G401.6 (cell line): Measurements from ENCODE around the gene ZNF750.

ENCODE experiments used
- FAIRE-seq: peaks from 2 replicates; lab custom pipeline; 2012; peaks lifted over from hg19 to GRCh38; lab: Jason Lieb, UNC

The ZNF750 gene

DNA sequence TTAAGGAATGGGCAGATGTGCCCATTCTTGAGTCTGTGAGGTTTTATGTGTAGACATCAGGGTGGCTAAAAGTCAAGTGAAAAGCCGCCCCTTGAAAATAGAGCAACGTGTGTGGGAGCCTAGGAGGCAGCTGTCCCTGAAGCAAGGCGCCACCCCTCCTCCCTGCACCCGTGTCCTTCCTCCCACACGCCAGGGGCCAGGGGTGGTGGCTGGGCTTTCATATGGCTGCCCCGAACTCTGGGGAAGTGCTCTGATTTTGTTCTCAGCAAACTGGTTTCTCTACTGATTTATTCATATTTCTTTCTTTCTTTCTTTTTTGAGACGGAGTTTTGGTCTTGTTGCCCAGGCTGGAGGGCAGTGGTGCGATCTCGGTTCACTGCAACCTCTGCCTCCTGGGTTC lies 4.7 kb downstream of the ZNF750 start:
- FAIRE-seq = no peak

DNA sequence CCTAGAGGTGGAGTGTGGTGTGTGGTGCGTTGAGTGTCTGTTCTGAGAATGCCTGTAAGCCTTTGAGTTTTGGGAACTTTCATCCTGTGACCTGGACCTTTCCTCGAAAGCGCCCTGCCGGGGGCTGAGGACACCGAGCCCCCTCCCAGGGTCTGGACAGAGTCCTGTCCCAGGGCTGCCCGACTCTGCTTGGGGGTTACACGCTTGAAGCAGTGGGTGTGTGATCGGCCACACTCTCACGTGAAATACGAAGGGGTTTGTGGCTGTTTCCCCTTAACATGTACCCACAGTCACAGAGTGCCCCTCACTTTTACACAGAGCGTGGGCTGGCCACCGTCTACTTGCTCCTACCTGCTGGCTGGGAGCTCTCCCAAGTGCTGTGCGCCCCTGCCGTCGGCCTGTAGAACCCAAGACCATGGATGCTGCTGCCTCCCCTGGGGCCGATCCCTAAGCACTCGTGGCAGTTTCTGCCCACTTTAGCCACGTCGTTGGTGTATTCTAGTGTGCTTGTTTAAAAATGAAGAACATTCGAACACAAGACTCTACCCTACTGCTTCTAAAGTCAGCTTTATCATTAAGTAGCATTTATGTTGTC lies 6.8 kb downstream of the ZNF750 start:
- FAIRE-seq = no peak

DNA sequence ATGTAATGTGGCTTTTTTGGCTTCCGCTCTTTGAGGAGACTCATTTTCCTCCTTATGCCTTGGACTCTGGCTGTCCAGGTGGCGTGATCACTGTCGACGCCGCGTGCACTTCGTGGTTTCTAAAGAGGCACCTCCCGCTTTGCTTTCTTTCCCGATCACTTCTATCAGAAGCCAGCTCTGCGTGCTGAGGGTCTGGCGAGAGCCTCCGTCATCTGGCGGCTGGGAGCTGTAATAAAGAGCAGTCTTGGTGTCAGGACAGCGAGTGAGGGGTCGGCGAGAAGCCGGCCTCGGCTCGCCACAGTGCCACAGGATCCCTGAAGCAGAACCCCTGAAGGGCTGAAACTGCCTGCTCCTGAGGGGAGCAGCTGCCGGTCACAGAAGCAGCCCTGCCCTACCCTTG lies 7.4 kb downstream of the ZNF750 start:
- no peak for FAIRE-seq

- FAIRE-seq = no peak
These were observed 8.0 kb downstream of the ZNF750 start for GRCh38 chr17:82831818-82832200.

DNA sequence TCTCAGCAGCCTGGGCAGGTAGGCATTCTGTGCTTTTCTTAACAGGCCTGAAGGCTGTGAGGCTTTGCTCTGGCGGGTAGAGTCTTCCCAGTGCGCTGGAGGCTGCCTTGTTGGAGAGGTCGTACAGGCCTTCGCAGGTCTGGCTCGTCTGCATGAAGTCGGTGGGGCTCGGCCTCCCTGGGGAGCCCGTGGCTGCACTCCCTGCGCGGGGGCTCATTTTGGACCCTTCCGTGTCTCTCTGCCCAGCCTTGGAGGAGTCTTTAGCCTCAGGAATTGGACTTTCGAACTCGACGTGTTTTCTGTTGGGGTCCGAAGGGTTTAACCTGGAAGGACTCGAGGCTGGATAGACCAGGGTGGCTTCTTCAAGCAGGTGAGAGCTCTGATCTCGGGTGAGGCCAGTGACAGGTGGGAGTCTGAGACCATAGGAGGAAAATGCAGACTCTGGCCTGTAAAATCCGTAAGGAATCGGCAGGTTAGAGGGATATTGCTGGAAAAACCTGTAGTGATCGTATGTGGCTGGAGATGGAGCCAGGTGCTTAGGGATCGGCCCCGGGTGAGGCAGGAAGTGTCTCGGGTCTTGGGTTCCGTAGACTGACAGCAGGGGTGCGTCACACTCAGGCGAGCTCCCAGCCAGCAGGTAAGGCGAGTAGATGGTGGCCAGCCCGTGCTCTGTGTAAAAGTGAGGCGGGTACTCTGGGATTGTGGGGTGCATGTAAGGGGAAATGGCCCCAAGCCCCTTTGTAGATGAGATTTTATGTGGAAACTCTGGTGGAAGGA lies 8.6 kb downstream of the ZNF750 start:
- FAIRE-seq = no peak

DNA sequence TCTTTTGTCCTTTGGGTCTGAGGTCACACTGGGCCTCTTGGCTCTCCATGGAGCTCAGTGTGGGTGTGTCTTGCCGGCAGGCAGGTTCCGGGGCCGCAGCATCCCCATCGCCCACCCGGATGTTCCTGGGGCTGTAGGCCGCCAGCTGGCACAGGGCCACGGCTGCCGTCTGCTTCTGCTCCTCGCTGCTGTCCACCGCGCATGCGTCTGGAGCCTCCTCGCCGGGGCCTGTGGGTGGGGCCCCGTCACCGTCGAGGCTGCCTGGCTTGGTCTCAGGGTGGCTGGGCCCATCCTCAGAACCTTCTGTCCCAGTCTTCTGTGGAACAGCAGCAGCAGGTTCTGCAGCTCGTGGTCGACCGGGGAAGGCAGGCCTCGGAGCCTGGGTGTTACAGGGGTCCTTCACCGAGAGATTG lies 9.6 kb downstream of the ZNF750 start:
- no peak for FAIRE-seq

DNA sequence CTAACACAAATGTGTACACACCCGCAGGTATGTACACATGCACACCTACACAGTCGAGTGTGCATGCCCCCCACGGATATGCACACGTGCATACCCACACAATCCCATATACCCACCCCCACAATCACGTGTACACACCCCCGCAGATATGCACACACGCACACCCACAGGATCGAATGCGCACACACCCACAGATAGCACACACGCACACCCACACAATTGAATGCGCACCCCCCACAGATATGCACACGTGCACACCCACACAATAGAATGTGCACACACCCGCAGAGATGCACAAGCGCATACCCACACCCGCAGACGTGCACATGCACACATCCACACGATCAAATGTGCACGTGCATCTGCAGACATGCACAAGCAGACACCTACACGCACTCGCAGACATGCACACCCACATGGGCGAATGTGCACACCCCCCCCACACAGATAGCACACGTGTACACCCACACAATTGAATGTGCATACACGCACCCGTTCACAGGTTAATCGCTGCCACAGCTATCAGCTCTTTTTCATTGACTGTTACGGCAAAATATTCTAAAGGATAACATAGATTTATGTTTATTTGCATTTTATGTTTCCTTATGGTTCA lies 10.8 kb downstream of the ZNF750 start:
- FAIRE-seq = no peak

DNA sequence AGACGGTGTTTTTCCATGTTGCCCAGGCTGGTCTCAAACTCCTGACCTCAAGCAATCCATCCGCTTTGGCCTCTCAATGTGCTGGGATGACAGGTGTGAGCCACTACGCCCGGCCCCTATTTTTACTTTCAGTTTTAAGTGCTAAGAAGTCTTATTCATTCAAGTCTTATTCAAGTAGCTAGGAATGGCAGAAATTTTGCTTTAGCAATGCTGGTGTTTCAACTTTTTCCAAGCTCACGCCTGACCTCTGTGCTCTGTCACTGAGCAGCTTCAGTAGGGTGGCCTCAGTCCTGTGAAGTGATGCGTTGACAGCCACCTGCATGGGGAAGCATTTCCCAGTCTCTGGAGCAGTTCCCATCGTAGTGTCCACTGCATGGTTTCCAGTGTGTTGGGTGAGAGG lies 12.9 kb downstream of the ZNF750 start:
- FAIRE-seq = no peak

DNA sequence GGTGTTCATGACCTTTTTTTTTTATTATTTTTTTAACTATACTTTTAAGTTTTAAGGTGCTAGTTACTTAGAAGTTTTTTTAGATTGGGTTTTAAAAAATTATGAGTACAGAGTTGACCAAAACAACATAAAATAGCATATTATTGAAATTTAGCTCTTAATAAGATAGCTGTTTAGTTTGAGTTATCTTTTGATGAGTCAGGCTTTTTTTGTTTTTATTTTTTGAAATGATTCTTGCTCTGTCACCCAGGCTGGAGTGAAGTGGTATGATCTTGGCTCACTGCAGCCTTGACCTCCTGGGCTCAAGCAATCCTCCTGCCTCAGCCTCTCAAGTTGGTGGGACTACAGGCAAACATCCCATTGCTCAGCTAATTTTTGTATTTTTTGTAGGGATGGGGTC lies 13.6 kb downstream of the ZNF750 start:
- FAIRE-seq = no peak

- FAIRE-seq = no peak
These were observed 14.2 kb downstream of the ZNF750 start for GRCh38 chr17:82825540-82826124.

GRCh38 chr17:82823004-82823403 lies 16.8 kb downstream of the ZNF750 start:
- FAIRE-seq = no peak

DNA sequence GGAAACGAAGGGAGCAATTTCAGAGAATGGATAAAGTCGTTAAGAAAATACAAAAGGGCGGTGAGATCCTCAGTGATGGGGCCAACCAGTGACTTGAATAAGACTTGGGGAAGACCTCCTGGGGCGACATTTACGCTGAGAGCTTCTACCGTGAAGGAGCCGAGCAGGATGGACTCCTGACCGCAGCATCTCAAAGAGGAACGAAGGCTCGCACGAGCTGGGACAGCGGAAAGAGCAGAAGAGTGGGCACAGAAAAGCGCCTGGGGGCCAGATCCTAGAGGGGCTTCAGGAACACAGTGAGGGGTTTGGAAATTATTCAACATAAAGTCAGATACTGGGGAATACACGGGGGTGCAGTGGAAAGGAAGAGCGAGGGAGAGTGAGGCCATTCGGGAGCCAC lies 17.5 kb downstream of the ZNF750 start:
- no peak for FAIRE-seq

DNA sequence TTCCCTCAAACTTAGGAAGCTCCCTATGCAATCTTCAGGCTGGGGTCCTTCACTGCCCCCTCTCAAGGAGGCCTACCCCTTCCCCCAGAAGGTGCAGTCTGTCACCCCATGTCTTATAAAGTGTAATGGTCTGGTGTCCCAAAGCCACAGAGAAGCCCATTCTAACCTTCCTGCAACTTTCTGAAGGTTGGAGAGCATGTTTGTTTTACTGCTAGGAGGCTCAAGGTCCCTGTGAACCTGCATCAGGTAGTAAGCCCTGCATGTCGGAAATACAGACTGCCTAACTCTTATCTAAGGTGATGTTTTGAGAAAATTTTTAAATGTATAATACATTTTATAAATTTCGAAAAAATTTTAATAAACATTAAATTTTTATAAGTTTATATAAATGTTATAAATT lies 18.3 kb downstream of the ZNF750 start:
- no peak for FAIRE-seq

GRCh38 chr17:82820278-82821251 lies 19.3 kb downstream of the ZNF750 start:
- FAIRE-seq = no peak

DNA sequence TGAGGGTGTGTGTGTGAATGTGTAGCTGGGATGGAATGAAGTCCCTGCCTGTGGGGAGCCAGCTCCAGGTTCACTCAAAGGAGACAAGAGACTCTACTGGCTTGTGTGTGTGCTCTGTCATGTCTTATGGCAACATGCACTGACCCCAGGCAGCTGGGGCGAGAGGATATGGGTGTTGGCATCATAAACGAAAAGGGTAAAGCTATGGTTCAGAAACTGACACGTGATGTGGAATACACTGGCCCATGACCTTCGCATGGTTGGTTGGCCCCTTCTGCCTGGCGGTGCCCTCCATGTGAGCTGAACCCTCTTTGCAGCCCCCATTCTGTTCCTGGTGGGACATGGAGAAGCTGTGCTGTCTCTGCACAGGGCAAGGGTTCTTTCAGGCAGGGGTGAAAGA lies 21.9 kb downstream of the ZNF750 start:
- no peak for FAIRE-seq

GRCh38 chr17:82816358-82816757 lies 23.5 kb downstream of the ZNF750 start:
- FAIRE-seq = no peak

DNA sequence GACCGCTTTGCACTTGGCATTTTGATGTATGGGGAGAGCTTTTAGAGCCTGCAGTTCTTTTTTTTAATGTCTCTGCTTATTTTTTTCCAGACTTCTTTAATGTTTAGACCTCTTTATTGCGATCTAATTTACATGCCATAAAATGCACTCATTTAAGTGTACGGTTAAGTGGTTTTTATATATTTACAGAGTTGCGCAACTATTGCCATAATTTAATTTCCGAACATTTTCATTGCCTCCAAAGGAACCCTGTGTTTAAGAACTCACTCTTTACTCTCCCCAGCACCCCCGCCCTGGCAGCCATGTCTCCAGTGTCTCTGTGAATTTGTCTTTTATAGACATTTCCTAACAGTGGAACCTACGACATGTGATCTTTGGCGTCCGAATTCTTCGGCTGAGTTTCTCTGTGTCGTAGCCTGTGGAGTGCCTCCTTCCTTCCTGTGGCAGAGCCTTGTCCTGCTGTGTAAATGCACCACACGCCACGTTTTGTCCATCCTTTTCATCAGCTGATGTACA lies 24.0 kb downstream of the ZNF750 start:
- FAIRE-seq = no peak

- no peak for FAIRE-seq
These were observed 24.5 kb downstream of the ZNF750 start for GRCh38 chr17:82815354-82815753.

GRCh38 chr17:82814834-82815233 lies 25.0 kb downstream of the ZNF750 start:
- FAIRE-seq = no peak

DNA sequence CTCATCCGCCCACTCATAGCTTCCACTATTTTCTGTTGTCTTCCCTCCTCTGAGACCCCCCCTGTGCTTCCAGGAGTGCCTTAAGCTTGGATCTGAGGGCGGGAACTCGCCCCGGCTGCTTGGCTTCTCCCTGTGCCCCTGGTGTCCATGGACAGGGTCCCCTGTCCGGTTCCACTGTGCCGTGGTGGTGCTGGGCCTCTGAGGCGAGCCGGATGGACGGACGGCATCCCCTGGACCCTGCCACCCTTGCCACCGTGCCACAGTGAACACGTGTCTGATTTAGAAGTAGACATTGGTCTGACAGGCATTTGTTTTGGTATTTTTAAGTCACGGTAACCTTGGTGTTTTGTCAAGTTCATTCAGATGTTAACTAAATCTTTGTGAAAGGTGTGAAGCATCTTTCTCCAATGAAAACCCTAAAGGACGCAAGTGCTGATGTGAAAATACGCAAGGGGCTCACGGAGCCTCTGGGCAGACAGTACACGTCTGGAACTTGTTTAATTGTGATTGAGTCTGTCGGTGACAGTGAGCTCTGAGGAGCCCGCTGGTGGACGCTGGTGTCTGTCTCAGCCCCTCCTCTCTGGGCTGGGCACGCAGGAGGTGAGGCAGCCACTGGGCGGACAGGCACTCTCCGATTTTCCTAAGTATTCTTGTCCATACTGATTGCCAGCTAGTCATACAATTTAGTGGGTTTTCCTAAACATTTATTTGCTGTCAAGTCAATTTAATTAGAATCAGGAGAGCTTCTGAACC lies 26.3 kb downstream of the ZNF750 start:
- no peak for FAIRE-seq

DNA sequence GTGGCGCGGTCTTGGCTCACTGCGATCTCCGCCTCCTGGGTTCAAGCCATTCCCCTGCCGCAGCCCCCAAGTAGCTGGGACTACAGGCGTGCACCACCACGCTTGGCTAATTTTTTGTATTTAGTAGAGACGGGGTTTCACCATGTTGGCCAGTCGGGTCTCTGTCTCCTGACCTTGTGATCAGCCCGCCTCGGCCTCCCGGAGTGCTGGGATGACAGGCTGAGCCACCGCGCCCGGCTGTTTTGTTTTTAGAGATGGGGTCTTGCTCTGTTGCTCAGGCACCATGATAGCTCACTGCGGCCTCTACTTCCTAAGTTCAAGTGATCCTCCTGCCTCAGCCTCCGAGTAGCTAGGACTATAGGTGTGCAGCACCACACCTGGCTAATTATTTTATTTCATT lies 27.2 kb downstream of the ZNF750 start:
- no peak for FAIRE-seq
